HepG2 (cell line): ENCODE data around the gene FEM1B. TPM values are rescaled to one million over a fixed set of nuclear protein-coding genes. Genes with fewer than 3 reads are reported as not detected.

Source experiments
- ATAC-seq: fragments of 200-7000 bp; cut with Tn5 transposase; 3 replicates; pipeline ENCODE4 v1.9.1; 2020; ENCODE audit warnings: mild to moderate bottlenecking, moderate library complexity
- BruUV-seq: library from RNA; stranded (reverse); fragments of 400-500 nt; replicated peaks from 2 replicates; lab custom pipeline; 2021; lab: Mats Ljungman, UMichigan
- CTCF ChIA-PET: fragments of 300-600 bp; formaldehyde crosslinking; extraction: SDS; loops from one replicate; lab custom pipeline; 2021; ENCODE audit warnings: low total read pairs, inconsistent platforms, low intra/inter-chr PET ratio; lab: Yijun Ruan, JAX
- POLR2A ChIA-PET: fragments of 350-600 bp; sonication (Branson Sonifier 250); formaldehyde crosslinking; loops from one replicate; lab custom pipeline; 2020; ENCODE audit warnings: antibody characterized with exemption, inconsistent platforms; lab: Yijun Ruan, JAX
- DNase-seq: peaks from one replicate; pipeline ENCODE4 v3.0.0-alpha.2; 2015; ENCODE audit warnings: low spot score
- FAIRE-seq: peaks from 3 replicates; lab custom pipeline; 2011; peaks lifted over from hg19 to GRCh38; lab: Jason Lieb, UNC
- H2AFZ ChIP-seq: one replicate; pipeline ENCODE4 v1.6.1; 2011; ENCODE audit warnings: low read length, inconsistent platforms
- H3K27ac ChIP-seq: fragments of 300-600 bp; 3 replicates; pipeline ENCODE4 v1.8.0; 2011; ENCODE audit warnings: mixed run types, mild to moderate bottlenecking, mixed read lengths, low read length, inconsistent platforms; ENCODE audit not compliant: insufficient read depth; ENCODE audit errors: extremely low read length
- H3K27me3 ChIP-seq, 2 experiments: fragments of 200-600 bp in 1 of 2; 2 replicates in 1 of 2; 3 replicates in 1 of 2; pipeline versions ENCODE4 v1.6.0 to v1.8.0; 2011; ENCODE audit warnings: low read length in 2 of 2, mild to moderate bottlenecking in 2 of 2, moderate library complexity in 2 of 2, inconsistent platforms in 1 of 2; ENCODE audit not compliant: insufficient read depth in 2 of 2, control insufficient read depth in 1 of 2
- H3K36me3 ChIP-seq, 2 experiments: fragments of 200-600 bp in 1 of 2; replicated peaks in 1 of 2; 2 replicates in 1 of 2; 3 replicates in 1 of 2; pipeline versions ENCODE4 v1.5.1 to v1.8.0; 2011; ENCODE audit warnings: low read length in 2 of 2, inconsistent platforms in 1 of 2; ENCODE audit not compliant: insufficient read depth in 2 of 2, control insufficient read depth in 1 of 2
- H3K4me1 ChIP-seq: 2 replicates; pipeline ENCODE4 v1.5.1; 2012; ENCODE audit warnings: low read length, inconsistent platforms; ENCODE audit not compliant: insufficient read depth
- H3K4me2 ChIP-seq: 2 replicates; pipeline ENCODE4 v1.6.0; 2011; ENCODE audit warnings: low read depth, low read length, inconsistent platforms
- H3K4me3 ChIP-seq, 3 experiments: fragments of 200-600 bp in 1 of 3; sonication (generic), shearing (Covaris generic) in 1 of 3; replicated peaks in 1 of 3; 2 replicates each; pipeline ENCODE4 v1.5.1; 2011 to 2016; ENCODE audit warnings: low read length in 3 of 3, inconsistent platforms in 2 of 3, low read depth in 2 of 3, mild to moderate bottlenecking in 2 of 3, control low read depth in 1 of 3, mixed read lengths in 1 of 3; ENCODE audit not compliant: insufficient read depth in 1 of 3
- H3K79me2 ChIP-seq: one replicate; pipeline ENCODE4 v1.6.1; 2011; ENCODE audit warnings: low read length, inconsistent platforms; ENCODE audit not compliant: insufficient read depth
- H3K9ac ChIP-seq: 2 replicates; pipeline ENCODE4 v1.6.0; 2011; ENCODE audit warnings: mild to moderate bottlenecking, low read depth, low read length, inconsistent platforms; ENCODE audit not compliant: insufficient read depth
- H3K9me3 ChIP-seq: 2 replicates; pipeline ENCODE4 v1.5.1; 2012; ENCODE audit warnings: mild to moderate bottlenecking, low read length
- H4K20me1 ChIP-seq: 2 replicates; pipeline ENCODE4 v1.6.0; 2011; ENCODE audit warnings: inconsistent platforms, mild to moderate bottlenecking, low read length, moderate library complexity; ENCODE audit not compliant: insufficient read depth
- CHD2 ChIP-seq: IDR thresholded peaks from 2 replicates; pipeline ENCODE4 v1.6.1; 2011; ENCODE audit warnings: low read depth, low read length, improper control_type of control experiment
- FOXP1 ChIP-seq, 2 experiments: fragments of 450-650 bp in 1 of 2; IDR thresholded peaks; 2 replicates each; pipeline ENCODE4 v1.6.1; 2017 to 2018; ENCODE audit warnings: antibody characterized with exemption in 1 of 2
- NFATC3 ChIP-seq: sonication (generic); formaldehyde crosslinking; IDR thresholded peaks from 2 replicates; pipeline ENCODE4 v1.5.1; 2020; ENCODE audit warnings: mild to moderate bottlenecking, missing genetic modification reagents
- RFX1 ChIP-seq: fragments of 450-650 bp; IDR thresholded peaks from 2 replicates; pipeline ENCODE4 v1.6.1; 2017
- ZSCAN20 ChIP-seq: sonication (generic); formaldehyde crosslinking; IDR thresholded peaks from 2 replicates; pipeline ENCODE4 v1.4.0; 2020; ENCODE audit warnings: missing genetic modification reagents, mild to moderate bottlenecking, borderline replicate concordance
- WGBS: methylation state at CpG from one replicate; pipeline ENCODE4 v1.1.6; 2017; ENCODE audit warnings: low lambda C conversion rate; 5-methylcytosine and 5-hydroxymethylcytosine counted together
- in situ Hi-C: cut with HindIII; loops from 2 replicates; pipeline ENCODE4 v1.10.0; 2017; ENCODE audit warnings: low pct_unique_long_range_greater_than_20kb; ENCODE audit not compliant: extremely low pct_ligation_motif_present
- intact Hi-C: fragments of 100-400 bp; cut with micrococcal nuclease; formaldehyde crosslinking; loops from one replicate; pipeline ENCODE4 v1.10.0; 2022; ENCODE audit not compliant: unreplicated experiment
- polyA plus RNA-seq, 8 experiments: library from polyadenylated mRNA; depleted of rRNA in 3 of 8; stranded (reverse) in 7 of 8; unstranded in 1 of 8; fragments of >200 nt; fragmentation: Illumina TruSeq in 4 of 8; extraction: Trizol in 4 of 8; gene quantifications; 2 replicates each; pipeline versions ENCODE4 v1.2.1 to v1.2.3, GENCODE V29; 2011 to 2016; ENCODE audit warnings: low read depth in 4 of 8, missing spikeins in 1 of 8, mixed read lengths in 1 of 8; ENCODE audit not compliant: insufficient read depth in 1 of 8
- total RNA-seq, 5 experiments: library from RNA; depleted of rRNA; stranded (reverse); fragments of >200 nt; fragmentation: Illumina TruSeq; extraction: Trizol; gene quantifications; 2 replicates each; pipeline ENCODE4 v1.2.3, GENCODE V29; 2016; ENCODE audit warnings: low read depth in 1 of 5
- TF ChIP-seq, protein P1 (sequence below): sonication (generic); formaldehyde crosslinking; conservative IDR thresholded peaks from 2 replicates; pipeline ENCODE4 v1.4.0; 2020; ENCODE audit warnings: missing genetic modification reagents
- TF ChIP-seq, protein P2 (sequence below): IDR thresholded peaks from 2 replicates; pipeline ENCODE4 v1.6.1; 2016; ENCODE audit warnings: missing compliant biosample characterization, missing genetic modification reagents, borderline replicate concordance

Gene FEM1B
- total and polyA plus RNA-seq, 2 of the 13 experiments (the other 11 are each of a cell fraction or from before 2014, with no cell fraction given): 38.1 to 40.0 TPM

DNA sequence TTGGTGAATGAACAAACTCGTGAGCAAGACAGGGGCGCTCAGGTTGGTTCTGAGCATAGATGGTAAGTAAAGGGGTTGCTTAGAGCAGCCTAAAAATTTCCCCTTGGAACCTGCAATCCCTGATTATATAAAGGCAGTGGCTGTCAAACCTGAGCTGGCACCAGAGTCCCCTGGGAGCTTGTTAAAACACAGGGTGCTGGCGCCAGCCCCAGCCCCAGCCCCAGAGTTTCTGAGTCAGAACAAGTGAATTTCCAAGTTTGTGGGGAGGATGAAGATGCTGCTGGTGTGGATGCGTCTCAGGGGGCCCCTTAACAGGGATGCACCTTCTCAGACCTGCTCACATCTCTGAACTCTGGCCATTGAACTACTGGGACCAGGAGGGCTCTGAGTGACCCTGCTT is 48.2 kb downstream of the FEM1B start:
- BruUV-seq: no TSS peak
- Histone ChIP-seq H2AFZ (no peak overlapping the region), H3K4me2 (no peak overlapping the region), H3K4me3 (no peak overlapping the region), H3K4me1 (no peaks in the 10 kb centered on the region), H3K36me3 (no peaks in the 10 kb centered on the region), H3K9ac (no peak overlapping the region), H3K27me3 (peaks cover 9 to 89% of the 10 kb centered on the region in 2 experiments; a peak in 3 of 5 replicates), H3K9me3 (no peaks in the 10 kb centered on the region), H3K27ac (no peak overlapping the region), H4K20me1 (peaks cover 5% of the 10 kb centered on the region; the same call in 1 of the 2 replicates), H3K79me2 (no peaks in the 10 kb centered on the region)
- ATAC-seq: no peak
- no peak for DNase-seq
- WGBS: 0% methylated on average over 3 of the region's 4 CpGs
- FAIRE-seq: no peak
- intact Hi-C loops: no loop called here
- TF ChIP-seq RFX1 (no peak), FOXP1 (IDR thresholded peaks at IDR 0.05) (no peak), FOXP1 (CRISPR knock-in tag; IDR thresholded peaks at IDR 0.05) (no peak), CHD2 (no peak), NFATC3 (CRISPR knock-in tag) (no peak)
- TF ChIP-seq, protein P1, sequence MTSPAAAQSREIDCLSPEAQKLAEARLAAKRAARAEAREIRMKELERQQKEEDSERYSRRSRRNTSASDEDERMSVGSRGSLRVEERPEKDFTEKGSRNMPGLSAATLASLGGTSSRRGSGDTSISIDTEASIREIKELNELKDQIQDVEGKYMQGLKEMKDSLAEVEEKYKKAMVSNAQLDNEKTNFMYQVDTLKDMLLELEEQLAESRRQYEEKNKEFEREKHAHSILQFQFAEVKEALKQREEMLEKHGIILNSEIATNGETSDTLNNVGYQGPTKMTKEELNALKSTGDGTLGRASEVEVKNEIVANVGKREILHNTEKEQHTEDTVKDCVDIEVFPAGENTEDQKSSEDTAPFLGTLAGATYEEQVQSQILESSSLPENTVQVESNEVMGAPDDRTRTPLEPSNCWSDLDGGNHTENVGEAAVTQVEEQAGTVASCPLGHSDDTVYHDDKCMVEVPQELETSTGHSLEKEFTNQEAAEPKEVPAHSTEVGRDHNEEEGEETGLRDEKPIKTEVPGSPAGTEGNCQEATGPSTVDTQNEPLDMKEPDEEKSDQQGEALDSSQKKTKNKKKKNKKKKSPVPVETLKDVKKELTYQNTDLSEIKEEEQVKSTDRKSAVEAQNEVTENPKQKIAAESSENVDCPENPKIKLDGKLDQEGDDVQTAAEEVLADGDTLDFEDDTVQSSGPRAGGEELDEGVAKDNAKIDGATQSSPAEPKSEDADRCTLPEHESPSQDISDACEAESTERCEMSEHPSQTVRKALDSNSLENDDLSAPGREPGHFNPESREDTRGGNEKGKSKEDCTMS (CRISPR knock-in tag): no peak
- in situ Hi-C loops: no loop called here
- ChIA-PET POLR2A (no interaction called here), CTCF (no interaction called here)

DNA sequence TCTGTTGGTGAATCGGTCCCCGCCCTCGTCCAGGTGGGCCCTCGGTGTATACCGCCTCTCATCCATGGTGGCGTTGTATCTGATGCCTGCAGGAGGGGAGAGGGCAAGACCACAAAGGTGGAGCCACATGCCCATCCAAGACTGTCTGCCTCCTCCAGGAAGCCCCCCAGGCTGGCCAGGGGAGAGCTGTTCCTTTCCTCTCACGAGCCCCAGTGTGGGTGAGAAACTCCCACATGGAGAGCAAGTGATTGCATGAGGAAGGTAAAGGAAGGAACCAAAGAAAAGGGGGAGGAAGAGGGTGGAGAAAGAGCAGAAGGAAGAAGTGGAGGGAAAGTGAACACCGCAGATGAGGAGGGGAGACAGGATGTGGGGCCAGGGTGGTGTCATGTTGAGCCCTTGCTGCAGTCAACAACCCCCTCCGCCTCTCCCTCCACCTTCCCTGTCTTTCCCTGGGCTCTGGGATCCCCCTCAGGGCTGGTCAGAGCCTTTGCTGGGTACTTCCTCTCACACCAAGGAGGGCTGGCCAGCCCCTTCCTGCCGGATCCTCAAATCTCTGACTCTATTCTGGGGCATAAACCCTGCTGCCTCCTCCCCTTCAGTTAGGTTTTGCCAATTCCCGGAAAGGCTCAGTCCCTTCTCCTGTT is 49.3 kb downstream of the FEM1B start:
- peaks cover 5% of the 10 kb centered on the region; the same call in 1 of the 2 replicates for H4K20me1 ChIP-seq
- ATAC-seq (no peak), DNase-seq (no peak), FAIRE-seq (no peak)
- TF ChIP-seq, protein P2, sequence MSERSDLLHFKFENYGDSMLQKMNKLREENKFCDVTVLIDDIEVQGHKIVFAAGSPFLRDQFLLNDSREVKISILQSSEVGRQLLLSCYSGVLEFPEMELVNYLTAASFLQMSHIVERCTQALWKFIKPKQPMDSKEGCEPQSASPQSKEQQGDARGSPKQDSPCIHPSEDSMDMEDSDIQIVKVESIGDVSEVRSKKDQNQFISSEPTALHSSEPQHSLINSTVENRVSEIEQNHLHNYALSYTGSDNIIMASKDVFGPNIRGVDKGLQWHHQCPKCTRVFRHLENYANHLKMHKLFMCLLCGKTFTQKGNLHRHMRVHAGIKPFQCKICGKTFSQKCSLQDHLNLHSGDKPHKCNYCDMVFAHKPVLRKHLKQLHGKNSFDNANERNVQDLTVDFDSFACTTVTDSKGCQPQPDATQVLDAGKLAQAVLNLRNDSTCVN (CRISPR knock-in tag): no peak
- TF ChIP-seq ZSCAN20: no peak
- no peak overlapping the region for H3K27ac ChIP-seq
- H3K79me2 ChIP-seq: no peaks in the 10 kb centered on the region
- CTCF ChIA-PET: no interaction called here
- BruUV-seq: no TSS peak
- H3K9ac ChIP-seq: no peak overlapping the region
- no peaks in the 10 kb centered on the region for H3K4me1 ChIP-seq
- in situ Hi-C loops: no loop called here
- peaks cover 9 to 89% of the 10 kb centered on the region in 2 experiments; a peak in 3 of 5 replicates for H3K27me3 ChIP-seq
- H3K4me2 ChIP-seq: no peak overlapping the region
- POLR2A ChIA-PET: no interaction called here
- H2AFZ ChIP-seq: no peak overlapping the region
- intact Hi-C loops: no loop called here
- no peaks in the 10 kb centered on the region for H3K36me3 ChIP-seq
- 29% methylated on average over 11 of the region's 11 CpGs for WGBS
- H3K4me3 ChIP-seq: no peak overlapping the region
- no peaks in the 10 kb centered on the region for H3K9me3 ChIP-seq
